H1 (cell line): ENCODE measurements around the gene FCER2. TPM values are rescaled to one million over a fixed set of nuclear protein-coding genes. Genes with fewer than 3 reads are reported as not detected.
A peak's percentile ranks its signal among the peaks of the same experiment; 100 is the strongest.

Experiments used
- CTCF ChIA-PET: fragments of 300-600 bp; sonication (Branson Sonifier 250); formaldehyde crosslinking; loops from one replicate; lab custom pipeline; 2021; ENCODE audit not compliant: partially characterized antibody; lab: Charles Lee
- POLR2A ChIA-PET: fragments of 300-600 bp; sonication (Branson Sonifier 250); formaldehyde crosslinking; loops from one replicate; lab custom pipeline; 2021; ENCODE audit warnings: inconsistent platforms; ENCODE audit not compliant: partially characterized antibody; lab: Charles Lee
- DNase-seq, 2 experiments: peaks; one replicate each; pipeline versions ENCODE4 v3.0.0 to v3.0.0-alpha.2; 2010 to 2022; ENCODE audit warnings: low spot score in 2 of 2, low read depth in 1 of 2, mixed read lengths in 1 of 2
- FAIRE-seq: peaks from 2 replicates; lab custom pipeline; 2011; peaks lifted over from hg19 to GRCh38; lab: Jason Lieb, UNC
- H2AFZ ChIP-seq: 2 replicates; pipeline ENCODE4 v1.8.1; 2012; ENCODE audit warnings: low read length, inconsistent platforms
- H2AK5ac ChIP-seq: 2 replicates; pipeline ENCODE4 v1.6.1; 2013; ENCODE audit warnings: low read depth, low read length
- H2BK120ac ChIP-seq: replicated peaks from 2 replicates; pipeline ENCODE3; 2013; ENCODE audit warnings: low read depth, low read length, inconsistent platforms
- H2BK12ac ChIP-seq: 2 replicates; pipeline ENCODE4 v1.6.1; 2013; ENCODE audit warnings: low read depth, low read length
- H2BK15ac ChIP-seq: 2 replicates; pipeline ENCODE4 v1.6.1; 2013; ENCODE audit warnings: low read length
- H2BK20ac ChIP-seq: 2 replicates; pipeline ENCODE4 v1.6.1; 2013; ENCODE audit warnings: low read length
- H2BK5ac ChIP-seq: 2 replicates; pipeline ENCODE4 v1.6.1; 2013; ENCODE audit warnings: low read depth, low read length
- H3K14ac ChIP-seq: 2 replicates; pipeline ENCODE4 v1.6.1; 2013; ENCODE audit warnings: inconsistent platforms; ENCODE audit not compliant: insufficient read length
- H3K18ac ChIP-seq: 2 replicates; pipeline ENCODE4 v1.6.1; 2013; ENCODE audit warnings: low read length; ENCODE audit errors: extremely low read depth
- H3K23ac ChIP-seq: 2 replicates; pipeline ENCODE4 v1.6.1; 2013; ENCODE audit warnings: inconsistent platforms; ENCODE audit not compliant: insufficient read length
- H3K23me2 ChIP-seq: 2 replicates; pipeline ENCODE4 v1.6.1; 2013; ENCODE audit warnings: low read depth, low read length
- H3K27ac ChIP-seq: 2 replicates; pipeline ENCODE4 v1.6.1; 2011; ENCODE audit warnings: low read depth, low read length, inconsistent platforms
- H3K27me3 ChIP-seq, 4 experiments: replicated peaks in 1 of 4; 1 replicate in 1 of 4; 2 replicates in 3 of 4; pipeline versions ENCODE4 v1.6.1 to v1.8.1; 2011 to 2013; ENCODE audit warnings: low read length in 3 of 4, mild to moderate bottlenecking in 3 of 4, inconsistent platforms in 2 of 4, mixed read lengths in 2 of 4, moderate library complexity in 1 of 4; ENCODE audit not compliant: control insufficient read depth in 3 of 4, insufficient read depth in 3 of 4; ENCODE audit errors: extremely low read depth in 1 of 4
- H3K36me3 ChIP-seq, 4 experiments: 2 replicates each; pipeline versions ENCODE4 v1.6.1 to v1.8.1; 2011 to 2013; ENCODE audit warnings: mild to moderate bottlenecking in 4 of 4, low read length in 3 of 4, moderate library complexity in 2 of 4, control low read depth in 1 of 4, inconsistent platforms in 1 of 4; ENCODE audit not compliant: insufficient read depth in 4 of 4, control insufficient read depth in 2 of 4
- H3K4ac ChIP-seq: replicated peaks from 2 replicates; pipeline ENCODE3; 2013; ENCODE audit warnings: low read length, low read depth, mixed read lengths, inconsistent platforms; ENCODE audit not compliant: insufficient read length
- H3K4me1 ChIP-seq, 4 experiments: replicated peaks in 1 of 4; 1 replicate in 1 of 4; 2 replicates in 3 of 4; pipeline versions ENCODE4 v1.6.1 to v1.8.1; 2011 to 2013; ENCODE audit warnings: low read length in 3 of 4, inconsistent platforms in 2 of 4, mixed read lengths in 1 of 4; ENCODE audit not compliant: insufficient read depth in 4 of 4, control insufficient read depth in 3 of 4
- H3K4me2 ChIP-seq, 2 experiments: 2 replicates each; pipeline versions ENCODE4 v1.6.1 to v1.8.1; 2011 to 2013; ENCODE audit warnings: low read depth in 2 of 2, low read length in 2 of 2, control low read depth in 1 of 2, inconsistent platforms in 1 of 2, mild to moderate bottlenecking in 1 of 2; ENCODE audit not compliant: insufficient read depth in 1 of 2
- H3K4me3 ChIP-seq, 4 experiments: fragments of 200-600, 300-600 bp in 1 of 4; sonication (generic), shearing (Covaris generic), sonication (Bioruptor Twin) in 1 of 4; 2 replicates each; pipeline versions ENCODE4 v1.5.1 to v1.8.1; 2011 to 2016; ENCODE audit warnings: low read length in 4 of 4, low read depth in 3 of 4, control low read depth in 2 of 4, inconsistent platforms in 2 of 4, mild to moderate bottlenecking in 2 of 4, mixed read lengths in 1 of 4, moderate library complexity in 1 of 4; ENCODE audit not compliant: insufficient read depth in 2 of 4; ENCODE audit errors: extremely low read depth in 1 of 4
- H3K56ac ChIP-seq: replicated peaks from 2 replicates; pipeline ENCODE3; 2013; ENCODE audit warnings: low read depth, mild to moderate bottlenecking, mixed read lengths, low read length, inconsistent platforms; ENCODE audit not compliant: insufficient read length
- H3K79me1 ChIP-seq: 2 replicates; pipeline ENCODE4 v1.6.1; 2013; ENCODE audit warnings: low read depth, low read length, control low read depth
- H3K79me2 ChIP-seq, 2 experiments: 2 replicates each; pipeline versions ENCODE4 v1.6.1 to v1.8.1; 2012 to 2013; ENCODE audit warnings: low read length in 2 of 2, mild to moderate bottlenecking in 2 of 2, inconsistent platforms in 1 of 2; ENCODE audit not compliant: insufficient read depth in 2 of 2, control insufficient read depth in 1 of 2
- H3K9ac ChIP-seq, 4 experiments: replicated peaks in 1 of 4; 1 replicate in 1 of 4; 2 replicates in 3 of 4; pipeline versions ENCODE4 v1.6.1 to v1.8.1; 2011 to 2013; ENCODE audit warnings: low read depth in 3 of 4, low read length in 3 of 4, control low read depth in 2 of 4, mild to moderate bottlenecking in 2 of 4, moderate library complexity in 2 of 4, inconsistent platforms in 1 of 4; ENCODE audit errors: extremely low read depth in 1 of 4
- H3K9me3 ChIP-seq, 2 experiments: 2 replicates each; pipeline versions ENCODE4 v1.6.1 to v1.8.1; 2012 to 2013; ENCODE audit warnings: mild to moderate bottlenecking in 2 of 2, moderate library complexity in 2 of 2, control low read depth in 1 of 2, inconsistent platforms in 1 of 2, low read depth in 1 of 2, low read length in 1 of 2, mixed read lengths in 1 of 2; ENCODE audit not compliant: insufficient read depth in 2 of 2
- H4K20me1 ChIP-seq, 2 experiments: replicated peaks in 1 of 2; 2 replicates each; pipeline versions ENCODE3 to v1.8.1; 2011 to 2013; ENCODE audit warnings: inconsistent platforms in 2 of 2, low read length in 2 of 2, mild to moderate bottlenecking in 1 of 2; ENCODE audit not compliant: insufficient read depth in 2 of 2, control insufficient read depth in 1 of 2
- H4K5ac ChIP-seq: 2 replicates; pipeline ENCODE4 v1.6.1; 2013; ENCODE audit warnings: low read length, low read depth, mixed read lengths, inconsistent platforms; ENCODE audit not compliant: insufficient read length
- H4K8ac ChIP-seq: 2 replicates; pipeline ENCODE4 v1.8.0; 2013; ENCODE audit warnings: mild to moderate bottlenecking, moderate library complexity, low read length, inconsistent platforms; ENCODE audit not compliant: insufficient read depth; ENCODE audit errors: extremely low read depth
- H4K91ac ChIP-seq: replicated peaks from 2 replicates; pipeline ENCODE3; 2013; ENCODE audit warnings: low read length, mixed read lengths, inconsistent platforms; ENCODE audit not compliant: insufficient read length
- EP300 ChIP-seq, 2 experiments: IDR thresholded peaks; 1 replicate in 1 of 2; 2 replicates in 1 of 2; pipeline ENCODE4 v1.6.1; 2011 to 2012; ENCODE audit warnings: low read depth in 2 of 2, low read length in 2 of 2, mild to moderate bottlenecking in 2 of 2, borderline replicate concordance in 1 of 2, inconsistent platforms in 1 of 2, moderate library complexity in 1 of 2
- PHF8 ChIP-seq: fragments of 200-600 bp; sonication (generic); conservative IDR thresholded peaks from 2 replicates; pipeline ENCODE4 v1.7.1; 2012; ENCODE audit warnings: low read depth, mild to moderate bottlenecking, inconsistent platforms, low read length, moderate library complexity
- POLR2AphosphoS5 ChIP-seq: IDR thresholded peaks from 2 replicates; pipeline ENCODE4 v1.6.1; 2011; ENCODE audit warnings: low read depth, low read length
- SIRT6 ChIP-seq: IDR thresholded peaks from one replicate; pipeline ENCODE4 v1.7.1; 2012; ENCODE audit warnings: low read length, inconsistent platforms
- SP1 ChIP-seq: IDR thresholded peaks from 2 replicates; pipeline ENCODE4 v1.6.1; 2011; ENCODE audit warnings: low read depth, low read length
- SP4 ChIP-seq: IDR thresholded peaks from 2 replicates; pipeline ENCODE4 v1.6.1; 2012; ENCODE audit warnings: low read length, inconsistent platforms
- WGBS, 2 experiments: shearing (Covaris generic) in 1 of 2; methylation state at CpG; one replicate each; pipeline versions ENCODE4 v1.1.6 to v1.1.7; 2013 to 2015; ENCODE audit warnings: low lambda C conversion rate in 2 of 2, mixed read lengths in 2 of 2, inconsistent platforms in 1 of 2, low coverage in 1 of 2, missing lambda C conversion rate in 1 of 2; ENCODE audit not compliant: insufficient replicate concordance in 2 of 2, insufficient coverage in 1 of 2, insufficient read length in 1 of 2; ENCODE audit errors: extremely low coverage in 1 of 2, missing lambda C conversion rate in 1 of 2; 5-methylcytosine and 5-hydroxymethylcytosine counted together
- polyA plus RNA-seq, 7 experiments: library from polyadenylated mRNA; depleted of rRNA in 3 of 7; stranded (reverse) in 5 of 7; unstranded in 2 of 7; fragments of >200 nt in 5 of 7; fragments of 200-250 nt in 2 of 7; gene quantifications; 1 replicate in 5 of 7; 2 replicates in 1 of 7; 4 replicates in 1 of 7; pipeline versions ENCODE4 v1.2.1 to v1.2.3, GENCODE V29; 2011 to 2013; ENCODE audit warnings: missing spikeins in 2 of 7, mixed read lengths in 2 of 7
- total RNA-seq: library from RNA; stranded (reverse); fragmentation: NEBNext Ultra II Directional; extraction: Animal tissue kit (Norgen Biotek cat#: 25700); gene quantifications from 2 replicates; pipeline ENCODE4 v1.2.1, GENCODE V29; 2021

The FCER2 gene
- total and polyA plus RNA-seq, 2 of the 8 experiments (the other 6 are each of a cell fraction or from before 2014, with no cell fraction given): 0.67 TPM; not detected in 1

GRCh38 chr19:7692417-7693088 lies 9.4 kb downstream of the FCER2 start:
- Histone ChIP-seq H3K36me3 (no peaks in the 10 kb centered on the region), H2BK120ac (no peak overlapping the region), H4K5ac (no peak overlapping the region), H2AFZ (no peak overlapping the region), H3K9ac (no peak overlapping the region), H2BK15ac (peak overlapping the region; percentile 93; the same call in 1 of the 2 replicates), H3K27ac (no peak overlapping the region), H2AK5ac (peak overlapping the region; percentile 96; the same call in 1 of the 2 replicates), H3K4me2 (no peak overlapping the region), H3K9me3 (no peaks in the 10 kb centered on the region), H3K14ac (no peak overlapping the region), H3K23me2 (peaks cover 14% of the 10 kb centered on the region), H3K27me3 (no peaks in the 10 kb centered on the region; a peak in 2 of 7 replicates), H3K79me1 (no peaks in the 10 kb centered on the region), H3K4me3 (no peak overlapping the region), H2BK20ac (no peak overlapping the region), H4K8ac (peak overlapping the region; percentile 35; the same call in 1 of the 2 replicates), H4K20me1 (peaks cover 0 to 5% of the 10 kb centered on the region in 2 experiments), H2BK5ac (no peak overlapping the region), H3K56ac (no peak overlapping the region), H3K23ac (no peak overlapping the region), H4K91ac (no peak overlapping the region), H3K18ac (no peak overlapping the region), H2BK12ac (no peak overlapping the region), H3K4me1 (peaks cover 0 to 10% (median 4%) of the 10 kb centered on the region in 4 experiments; a peak in 4 of 7 replicates), H3K79me2 (no peaks in the 10 kb centered on the region), H3K4ac (no peak overlapping the region)
- TF ChIP-seq SP4 (no peak), SP1 (no peak), POLR2AphosphoS5 (no peak), SIRT6 (no peak), PHF8 (no peak), EP300 (IDR thresholded peaks at IDR 0.05; ENCODE audit: borderline replicate concordance in 1 of 2, low read depth in 2 of 2, low read length in 2 of 2) (no peak)
- POLR2A ChIA-PET: no interaction called here
- CTCF ChIA-PET: no interaction called here
- WGBS, 2 experiments: 87% methylated on average over 13 of the region's 13 CpGs; no CpG with 5 or more reads in 1 of the 2 experiments
- FAIRE-seq: no peak
- DNase-seq: no peak
